Suprapubic skin (tissue), 4 donors: ENCODE measurements around the gene NTN3. TPM values are rescaled to one million over a fixed set of nuclear protein-coding genes. Genes with fewer than 3 reads are reported as not detected.

Source experiments
- DNase-seq, 2 donors: peaks; one replicate each; pipeline ENCODE4 v3.0.0-alpha.2; 2019; ENCODE audit warnings: low spot score in 2 of 2
- H3K27ac ChIP-seq: fragments of 200-600 bp; sonication (generic); one replicate; pipeline ENCODE4 v1.5.1; 2019
- H3K27me3 ChIP-seq: fragments of 200-600 bp; sonication (generic); one replicate; pipeline ENCODE4 v1.5.1; 2019
- H3K36me3 ChIP-seq: fragments of 200-600 bp; sonication (generic); one replicate; pipeline ENCODE4 v1.5.1; 2019
- H3K4me1 ChIP-seq: fragments of 200-600 bp; sonication (generic); one replicate; pipeline ENCODE4 v1.5.1; 2019
- H3K4me3 ChIP-seq: fragments of 200-600 bp; sonication (generic); one replicate; pipeline ENCODE4 v1.5.1; 2019; ENCODE audit warnings: mild to moderate bottlenecking
- H3K9me3 ChIP-seq: fragments of 200-600 bp; sonication (generic); one replicate; pipeline ENCODE4 v1.5.1; 2019
- CTCF ChIP-seq, 2 donors: fragments of 200-600 bp in 1 of 2; fragments of 450-650 bp in 1 of 2; sonication (generic) in 1 of 2; IDR thresholded peaks; one replicate each; pipeline ENCODE4 v1.5.1; 2016 to 2019; ENCODE audit warnings: antibody characterized with exemption in 2 of 2, mild to moderate bottlenecking in 1 of 2, moderate library complexity in 1 of 2
- EP300 ChIP-seq: sonication (generic); formaldehyde crosslinking; IDR thresholded peaks from one replicate; pipeline ENCODE4 v1.6.1; 2017; ENCODE audit warnings: antibody characterized with exemption
- POLR2A ChIP-seq, 2 donors: fragments of 450-650 bp; IDR thresholded peaks; one replicate each; pipeline ENCODE4 v1.6.1; 2017; ENCODE audit warnings: antibody characterized with exemption in 2 of 2, mild to moderate bottlenecking in 2 of 2, moderate library complexity in 2 of 2
- POLR2AphosphoS5 ChIP-seq, 3 donors: sonication (generic); formaldehyde crosslinking; IDR thresholded peaks; one replicate each; pipeline ENCODE4 v1.6.1; 2017; ENCODE audit warnings: antibody characterized with exemption in 3 of 3
- WGBS: methylation state at CpG from one replicate; pipeline ENCODE4 v1.1.5; 2018; 5-methylcytosine and 5-hydroxymethylcytosine counted together
- total RNA-seq, 4 donors: library from RNA; depleted of rRNA; stranded (reverse); fragments of >200 nt; gene quantifications; one replicate each; pipeline ENCODE4 v1.1.0, GENCODE V29; 2016

The NTN3 gene
- total RNA-seq, 4 donors from 2014 or later, result not detected

GRCh38 chr16:2462031-2462866 lies 8.8 kb upstream of the NTN3 start:
- Histone ChIP-seq H3K9me3 (no peaks in the 10 kb centered on the region), H3K27me3 (peaks cover under 1% of the 10 kb centered on the region), H3K27ac (no peak overlapping the region), H3K4me3 (no peak overlapping the region), H3K36me3 (no peaks in the 10 kb centered on the region), H3K4me1 (peaks cover 21% of the 10 kb centered on the region)
- TF ChIP-seq CTCF (IDR thresholded peaks at IDR 0.05) (no peak), POLR2AphosphoS5 (IDR thresholded peaks at IDR 0.05) (no peak), EP300 (no peak), POLR2A (IDR thresholded peaks at IDR 0.05) (no peak)
- no peak for DNase-seq
- 78% methylated on average over 3 of the region's 23 CpGs for WGBS

GRCh38 chr16:2464333-2464732 lies 6.8 kb upstream of the NTN3 start:
- Histone ChIP-seq H3K9me3 (no peaks in the 10 kb centered on the region), H3K4me1 (peaks cover 34% of the 10 kb centered on the region), H3K4me3 (no peak overlapping the region), H3K27ac (no peak overlapping the region), H3K36me3 (no peaks in the 10 kb centered on the region), H3K27me3 (peaks cover 3% of the 10 kb centered on the region)
- DNase-seq, result no peak
- no peak for TF ChIP-seq POLR2A (IDR thresholded peaks at IDR 0.05)
- no peak for TF ChIP-seq CTCF (IDR thresholded peaks at IDR 0.05)
- no peak for TF ChIP-seq EP300
- TF ChIP-seq POLR2AphosphoS5 (IDR thresholded peaks at IDR 0.05), result no peak
- WGBS, result 68% methylated on average over 8 of the region's 12 CpGs

GRCh38 chr16:2465653-2466415 lies 5.3 kb upstream of the NTN3 start:
- Histone ChIP-seq H3K4me1 (peaks cover 35% of the 10 kb centered on the region), H3K36me3 (no peaks in the 10 kb centered on the region), H3K9me3 (no peaks in the 10 kb centered on the region), H3K4me3 (no peak overlapping the region), H3K27ac (no peak overlapping the region), H3K27me3 (peaks cover 3% of the 10 kb centered on the region)
- WGBS, result 83% methylated on average over 9 of the region's 12 CpGs
- TF ChIP-seq POLR2AphosphoS5 (IDR thresholded peaks at IDR 0.05), result no peak
- no peak for TF ChIP-seq EP300
- TF ChIP-seq CTCF (IDR thresholded peaks at IDR 0.05), result peak in 1 of 2 donors; percentile 8
- DNase-seq, result no peak

- TF ChIP-seq CTCF (IDR thresholded peaks at IDR 0.05), result no peak
- no peak for TF ChIP-seq EP300
- TF ChIP-seq POLR2A (IDR thresholded peaks at IDR 0.05), result no peak
- TF ChIP-seq POLR2AphosphoS5 (IDR thresholded peaks at IDR 0.05), result no peak
- no peaks in the 10 kb centered on the region for H3K9me3 ChIP-seq
- DNase-seq, result no peak
- peak overlapping the region; percentile 57 for H3K4me3 ChIP-seq
- H3K27ac ChIP-seq, result no peak overlapping the region
- H3K4me1 ChIP-seq, result peaks cover 45% of the 10 kb centered on the region
- no peaks in the 10 kb centered on the region for H3K36me3 ChIP-seq
- WGBS, result 77% methylated on average over 28 of the region's 29 CpGs
- H3K27me3 ChIP-seq, result peaks cover 4% of the 10 kb centered on the region
Observed at GRCh38 chr16:2466667-2467527, 4.2 kb upstream of the NTN3 start.
